Esophagus muscularis mucosa (tissue), 3 donors: ENCODE results near the gene ILF3.

ENCODE experiments used
- POLR2A ChIP-seq: fragments of 450-650 bp; IDR thresholded peaks from one replicate; pipeline ENCODE4 v1.6.1; 2017; ENCODE audit warnings: antibody characterized with exemption, moderate library complexity, mild to moderate bottlenecking, low read depth
- TF ChIP-seq, protein P1 (sequence below), 3 experiments: fragments of 200-600 bp in 2 of 3; fragments of 450-650 bp in 1 of 3; sonication (generic) in 2 of 3; IDR thresholded peaks; one replicate each; pipeline ENCODE4 v1.5.1; 2017 to 2019; ENCODE audit warnings: antibody characterized with exemption in 3 of 3, mild to moderate bottlenecking in 2 of 3, moderate library complexity in 1 of 3

- TF ChIP-seq POLR2A: no peak
- TF ChIP-seq, protein P1, sequence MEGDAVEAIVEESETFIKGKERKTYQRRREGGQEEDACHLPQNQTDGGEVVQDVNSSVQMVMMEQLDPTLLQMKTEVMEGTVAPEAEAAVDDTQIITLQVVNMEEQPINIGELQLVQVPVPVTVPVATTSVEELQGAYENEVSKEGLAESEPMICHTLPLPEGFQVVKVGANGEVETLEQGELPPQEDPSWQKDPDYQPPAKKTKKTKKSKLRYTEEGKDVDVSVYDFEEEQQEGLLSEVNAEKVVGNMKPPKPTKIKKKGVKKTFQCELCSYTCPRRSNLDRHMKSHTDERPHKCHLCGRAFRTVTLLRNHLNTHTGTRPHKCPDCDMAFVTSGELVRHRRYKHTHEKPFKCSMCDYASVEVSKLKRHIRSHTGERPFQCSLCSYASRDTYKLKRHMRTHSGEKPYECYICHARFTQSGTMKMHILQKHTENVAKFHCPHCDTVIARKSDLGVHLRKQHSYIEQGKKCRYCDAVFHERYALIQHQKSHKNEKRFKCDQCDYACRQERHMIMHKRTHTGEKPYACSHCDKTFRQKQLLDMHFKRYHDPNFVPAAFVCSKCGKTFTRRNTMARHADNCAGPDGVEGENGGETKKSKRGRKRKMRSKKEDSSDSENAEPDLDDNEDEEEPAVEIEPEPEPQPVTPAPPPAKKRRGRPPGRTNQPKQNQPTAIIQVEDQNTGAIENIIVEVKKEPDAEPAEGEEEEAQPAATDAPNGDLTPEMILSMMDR (IDR thresholded peaks at IDR 0.05): no peak
Observed at GRCh38 chr19:10724573-10725071, 70.5 kb downstream of the ILF3 start.
